ENCODE data around the gene FBXO36. TPM values are rescaled to one million over a fixed set of nuclear protein-coding genes. Genes with fewer than 3 reads are reported as not detected.

FBXO36 gene
- total RNA-seq, 1 experiment from 2014 or later = 3.0 TPM

DNA sequence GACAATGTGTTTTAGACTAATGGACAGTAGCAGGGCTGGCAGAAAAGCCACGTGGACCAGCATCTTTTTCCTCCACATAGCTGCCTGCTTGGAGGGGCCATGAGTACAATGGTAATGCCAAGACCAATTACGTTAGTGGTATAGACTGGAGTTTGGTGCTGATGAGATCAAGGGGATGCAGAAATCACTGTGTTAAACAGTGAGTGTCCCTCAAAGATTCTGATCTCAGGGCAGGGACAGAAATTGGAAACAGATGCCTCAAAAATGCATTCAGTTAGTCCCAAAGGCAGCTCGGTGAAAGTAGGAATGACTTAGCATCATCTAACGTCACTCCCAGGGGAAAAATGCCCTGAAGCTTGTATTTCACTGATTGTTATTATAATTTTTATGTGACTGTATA lies 74.0 kb downstream of the FBXO36 start:
- no peak overlapping the region for H3K4me3 Mint-ChIP-seq
- no peak for DNase-seq
- no peaks in the 10 kb centered on the region for H3K4me1 ChIP-seq (ENCODE audit: insufficient read depth, low read length)
- no peaks in the 10 kb centered on the region for H3K23me2 ChIP-seq (ENCODE audit: insufficient read length, low read depth, low read length, poor library complexity, severe bottlenecking)
- H2BK5ac ChIP-seq (ENCODE audit: insufficient read length, low read length) = no peak overlapping the region
- no peak overlapping the region for H4K5ac ChIP-seq (ENCODE audit: insufficient read length, low read depth, low read length)
- no CpG with 5 or more reads among the region's 4 CpGs for WGBS (ENCODE audit: extremely low coverage, insufficient read length, low lambda C conversion rate)
- no peak overlapping the region for H4K8ac ChIP-seq (replicated peaks; ENCODE audit: insufficient read length, low read depth, low read length)
- no peak overlapping the region for H3K14ac ChIP-seq (ENCODE audit: insufficient read depth, low read length)
- H3T11ph ChIP-seq (ENCODE audit: low read length) = no peak overlapping the region
- H3K27me3 ChIP-seq (ENCODE audit: insufficient read depth, low read length) = no peaks in the 10 kb centered on the region
- no peak overlapping the region for H4K91ac ChIP-seq (ENCODE audit: insufficient read length, low read depth, low read length)
- H4K20me1 ChIP-seq (ENCODE audit: control insufficient read depth, insufficient read depth, insufficient read length) = no peaks in the 10 kb centered on the region
- no peak overlapping the region for H3K4me2 ChIP-seq (ENCODE audit: insufficient read depth, insufficient read length, low read length)
- no peak overlapping the region for H3K4ac ChIP-seq (ENCODE audit: low read depth, low read length)
- H3K18ac ChIP-seq (ENCODE audit: insufficient read length, low read depth, low read length) = no peak overlapping the region
- TF ChIP-seq, protein P1, sequence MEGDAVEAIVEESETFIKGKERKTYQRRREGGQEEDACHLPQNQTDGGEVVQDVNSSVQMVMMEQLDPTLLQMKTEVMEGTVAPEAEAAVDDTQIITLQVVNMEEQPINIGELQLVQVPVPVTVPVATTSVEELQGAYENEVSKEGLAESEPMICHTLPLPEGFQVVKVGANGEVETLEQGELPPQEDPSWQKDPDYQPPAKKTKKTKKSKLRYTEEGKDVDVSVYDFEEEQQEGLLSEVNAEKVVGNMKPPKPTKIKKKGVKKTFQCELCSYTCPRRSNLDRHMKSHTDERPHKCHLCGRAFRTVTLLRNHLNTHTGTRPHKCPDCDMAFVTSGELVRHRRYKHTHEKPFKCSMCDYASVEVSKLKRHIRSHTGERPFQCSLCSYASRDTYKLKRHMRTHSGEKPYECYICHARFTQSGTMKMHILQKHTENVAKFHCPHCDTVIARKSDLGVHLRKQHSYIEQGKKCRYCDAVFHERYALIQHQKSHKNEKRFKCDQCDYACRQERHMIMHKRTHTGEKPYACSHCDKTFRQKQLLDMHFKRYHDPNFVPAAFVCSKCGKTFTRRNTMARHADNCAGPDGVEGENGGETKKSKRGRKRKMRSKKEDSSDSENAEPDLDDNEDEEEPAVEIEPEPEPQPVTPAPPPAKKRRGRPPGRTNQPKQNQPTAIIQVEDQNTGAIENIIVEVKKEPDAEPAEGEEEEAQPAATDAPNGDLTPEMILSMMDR (conservative IDR thresholded peaks at IDR 0.05) = no peak
- H3K27me3 Mint-ChIP-seq (ENCODE audit: low read depth) = no peaks in the 10 kb centered on the region
- H3K9ac ChIP-seq (ENCODE audit: extremely low read depth, insufficient read length, low read length) = no peak overlapping the region
- no peak overlapping the region for H2AFZ ChIP-seq (ENCODE audit: low read length)
- H3K9me3 ChIP-seq (ENCODE audit: control insufficient read depth, low read depth, low read length) = no peaks in the 10 kb centered on the region
- H3K79me1 ChIP-seq (ENCODE audit: insufficient read depth, low read depth, low read length, poor library complexity, severe bottlenecking) = no peaks in the 10 kb centered on the region
- no peak overlapping the region for H3K23ac ChIP-seq (ENCODE audit: insufficient read length, low read depth, low read length)
- H2BK15ac ChIP-seq (ENCODE audit: low read depth, low read length) = no peak overlapping the region
- H3K56ac ChIP-seq (ENCODE audit: insufficient read length, low read depth, low read length) = no peak overlapping the region
- H3K27ac ChIP-seq (ENCODE audit: insufficient read length, low read depth, low read length) = no peak overlapping the region
- H3K4me1 Mint-ChIP-seq = no peaks in the 10 kb centered on the region
- no peak overlapping the region for H3K27ac Mint-ChIP-seq
- no peaks in the 10 kb centered on the region; the same call in 1 of the 2 replicates for H3K79me2 ChIP-seq (ENCODE audit: insufficient read depth, low read length)
- H2BK12ac ChIP-seq (ENCODE audit: insufficient read length, low read depth, low read length) = no peak overlapping the region
- no peaks in the 10 kb centered on the region for H3K9me3 Mint-ChIP-seq
- H2BK20ac ChIP-seq (ENCODE audit: low read depth, low read length, poor library complexity, severe bottlenecking) = no peak overlapping the region
- H3K36me3 Mint-ChIP-seq (ENCODE audit: insufficient read depth in 1 of 3, low read depth in 3 of 3) = peaks cover 0 to 4% (median 0%) of the 10 kb centered on the region in 3 experiments; a peak in 2 of 7 replicates
- no peak overlapping the region for H2AK5ac ChIP-seq (ENCODE audit: insufficient read length, low read length)
- no peak overlapping the region for H2BK120ac ChIP-seq (ENCODE audit: low read depth, low read length, poor library complexity, severe bottlenecking)

Measured in H9 (cell line).